GM23248 (cell line): ENCODE measurements around the gene FRY.

Experiments used
- EZH2 ChIP-seq: fragments of 200-600 bp; sonication (generic); IDR thresholded peaks from 2 replicates; pipeline ENCODE4 v1.6.1; 2018; ENCODE audit warnings: antibody characterized with exemption, mild to moderate bottlenecking; ENCODE audit not compliant: insufficient read depth, poor library complexity, severe bottlenecking
- EZH2phosphoT487 ChIP-seq: fragments of 200-600 bp; sonication (generic); IDR thresholded peaks from 2 replicates; pipeline ENCODE4 v1.6.1; 2018; ENCODE audit warnings: antibody characterized with exemption, moderate library complexity, mild to moderate bottlenecking, low read depth; ENCODE audit not compliant: insufficient read depth

GRCh38 chr13:32150794-32151193, 119.2 kb downstream of the FRY start:
- no peak for TF ChIP-seq EZH2phosphoT487
- no peak for TF ChIP-seq EZH2
